Epithelial cell of alveolus of lung (primary cell): ENCODE measurements around the gene OR51B6. TPM values are rescaled to one million over a fixed set of nuclear protein-coding genes. Genes with fewer than 3 reads are reported as not detected.

ENCODE experiments used
- total RNA-seq: library from RNA; depleted of rRNA; stranded (reverse); fragments of >200 nt; gene quantifications from 2 replicates; pipeline ENCODE4 v1.2.1, GENCODE V29; 2015

The OR51B6 gene
- total RNA-seq = not detected in 2 replicates

GRCh38 chr11:5351208-5351607, at the start of gene OR51B6:
Gene OR51B6, plus strand, starts transcription at chr11:5351508. Its CDS starts 0 bp downstream, at chr11:5351508.

GRCh38 chr11:5301846-5302245, 49.5 kb upstream of the OR51B6 start, which contains the start of gene OR51B4:
Gene OR51B4, minus strand, starts transcription at chr11:5301946. Its CDS starts 0 bp downstream, at chr11:5301946.

GRCh38 chr11:5324197-5324596, 27.1 kb upstream of the OR51B6 start, which contains the start of gene OR51B2:
Gene OR51B2, minus strand, starts transcription at chr11:5324297. Its CDS starts 0 bp downstream, at chr11:5324297.

GRCh38 chr11:5343474-5344335, 7.6 kb upstream of the OR51B6 start, which contains the start of gene OR51B5:
Gene OR51B5, minus strand, starts transcription at chr11:5343524. Its CDS starts 0 bp downstream, at chr11:5343524.

GRCh38 chr11:5383576-5383975, 32.3 kb downstream of the OR51B6 start, which contains the start of gene OR51M1:
Gene OR51M1, plus strand, starts transcription at chr11:5383812. Its CDS starts 5,587 bp downstream, at chr11:5389399.

Other genes with a start within 250 kb of the OR51B6 start
- not detected in 2 replicates for gene OR52A5, start 213.2 kb upstream of the OR51B6 start, total RNA-seq
- not detected in 2 replicates for gene OR52A1, start 196.8 kb upstream of the OR51B6 start, total RNA-seq
- gene OR51V1, start 150.8 kb upstream of the OR51B6 start, total RNA-seq = not detected in 2 replicates
- not detected in 2 replicates for gene HBB, start 124.4 kb upstream of the OR51B6 start, total RNA-seq
- gene HBD, start 117.0 kb upstream of the OR51B6 start, total RNA-seq = not detected in 2 replicates
- not detected in 2 replicates for gene HBG1, start 101.7 kb upstream of the OR51B6 start, total RNA-seq
- 1.2 TPM in 1 of 2 replicates, not detected in the other for gene HBG2, start 96.7 kb upstream of the OR51B6 start, total RNA-seq
- not detected in 2 replicates for gene HBE1, start 81.6 kb upstream of the OR51B6 start, total RNA-seq
- not detected in 2 replicates for gene OR51B4, start 49.6 kb upstream of the OR51B6 start, total RNA-seq
- gene OR51B2, start 27.2 kb upstream of the OR51B6 start, total RNA-seq = not detected in 2 replicates
- gene OR51B5, start 8.0 kb upstream of the OR51B6 start, total RNA-seq = not detected in 2 replicates
- not detected in 2 replicates for gene OR51M1, start 32.3 kb downstream of the OR51B6 start, total RNA-seq
- gene OR51Q1, start 70.6 kb downstream of the OR51B6 start, total RNA-seq = not detected in 2 replicates
- gene OR51I1, start 90.0 kb downstream of the OR51B6 start, total RNA-seq = not detected in 2 replicates
- gene OR51I2, start 97.8 kb downstream of the OR51B6 start, total RNA-seq = not detected in 2 replicates
- not detected in 2 replicates for gene OR52D1, start 137.2 kb downstream of the OR51B6 start, total RNA-seq
- under 0.01 and 0.08 TPM in 2 replicates for gene UBQLN3, start 158.4 kb downstream of the OR51B6 start, total RNA-seq
- 0.13 and 0.40 TPM in 2 replicates for gene UBQLNL, start 165.2 kb downstream of the OR51B6 start, total RNA-seq
- 0.16 TPM in 1 of 2 replicates, not detected in the other for gene OR52H1, start 197.0 kb downstream of the OR51B6 start, total RNA-seq
- not detected in 2 replicates for gene OR52B6, start 229.4 kb downstream of the OR51B6 start, total RNA-seq
- gene TRIM6, start 245.1 kb downstream of the OR51B6 start, total RNA-seq = 2.6 and 5.6 TPM in 2 replicates